Erythroblast (primary cell): ENCODE data around the gene CDH8.

ENCODE experiments used
- GATA1 ChIP-seq: IDR thresholded peaks from 2 replicates; pipeline ENCODE4 v1.6.1; 2011; ENCODE audit warnings: low read depth, mild to moderate bottlenecking, control low read depth, low read length, moderate library complexity
- POLR2A ChIP-seq: IDR thresholded peaks from 2 replicates; pipeline ENCODE4 v1.6.1; 2011; ENCODE audit warnings: mild to moderate bottlenecking, low read length

- no peak for TF ChIP-seq POLR2A
- no peak for TF ChIP-seq GATA1
Observed at GRCh38 chr16:62029947-62030346, 6.3 kb downstream of the CDH8 start.
